ENCODE results near the gene MLLT3.

MLLT3 gene

GRCh38 chr9:20623021-20623747 lies 885 bp upstream of the MLLT3 start:
- no peak for DNase-seq (ENCODE audit: low read depth, low spot score)
- CTCF ChIA-PET = interaction anchor here (1.1 to 9.4 kb wide), 18 partner anchors 8 to 698 kb away, joined by 3 to 184 read pairs (median 6); partner anchors contain the start of gene FOCAD
- POLR2A ChIA-PET = interaction anchor here (0.8 to 1.6 kb wide), 3 partner anchors 61 to 268 kb away, joined by 3 to 11 read pairs (median 9); partner anchors contain the start of gene FOCAD

GRCh38 chr9:20621471-20622329 lies 599 bp downstream of the MLLT3 start:
- ChIA-PET CTCF (interaction anchor here (1.0 to 9.4 kb wide), 12 partner anchors 10 to 696 kb away, joined by 3 to 184 read pairs (median 6); partner anchors contain the start of gene FOCAD), POLR2A (interaction anchor here (1.5 to 1.6 kb wide), 2 partner anchors 63 to 266 kb away, joined by 9 to 11 read pairs; partner anchors contain the start of gene FOCAD)
- TF ChIP-seq CTCF (IDR thresholded peaks at IDR 0.05; ENCODE audit: insufficient read depth, low read length, missing control alignments) = no peak
- no peak for DNase-seq (ENCODE audit: low read depth, low spot score)
- H3K4me3 ChIP-seq (ENCODE audit: low read depth, low read length) = peak overlapping the region; percentile 81

More at GRCh38 chr9:20623021-20623747, 885 bp upstream of the MLLT3 start:
- H3K4me3 ChIP-seq (ENCODE audit: low read depth, low read length) = peak overlapping the region; percentile 81
- no peak for TF ChIP-seq CTCF (IDR thresholded peaks at IDR 0.05; ENCODE audit: insufficient read depth, low read length, missing control alignments)

- POLR2A ChIA-PET = no interaction called here
- TF ChIP-seq CTCF (IDR thresholded peaks at IDR 0.05; ENCODE audit: insufficient read depth, low read length, missing control alignments) = no peak
- DNase-seq (ENCODE audit: low read depth, low spot score) = no peak
- CTCF ChIA-PET = interaction anchor here (1.4 to 9.4 kb wide), 5 partner anchors 63 to 321 kb away, joined by 4 to 184 read pairs (median 8); partner anchors contain the start of gene FOCAD
- peak overlapping the region; percentile 81 for H3K4me3 ChIP-seq (ENCODE audit: low read depth, low read length)
These were observed 1.4 kb downstream of the MLLT3 start for GRCh38 chr9:20620650-20621470.

- no peak for DNase-seq (ENCODE audit: low read depth, low spot score)
- peak overlapping the region; percentile 81 for H3K4me3 ChIP-seq (ENCODE audit: low read depth, low read length)
- CTCF ChIA-PET = interaction anchor here (1.2 to 1.4 kb wide), 2 partner anchors 10 to 12 kb away, joined by 3 to 4 read pairs; no protein-coding TSS in a partner anchor
- POLR2A ChIA-PET = no interaction called here
- no peak for TF ChIP-seq CTCF (IDR thresholded peaks at IDR 0.05; ENCODE audit: insufficient read depth, low read length, missing control alignments)
These were observed 2.7 kb downstream of the MLLT3 start for GRCh38 chr9:20619487-20620200.

GRCh38 chr9:20618361-20618802 lies 3.9 kb downstream of the MLLT3 start:
- H3K4me3 ChIP-seq (ENCODE audit: low read depth, low read length) = no peak overlapping the region
- TF ChIP-seq CTCF (IDR thresholded peaks at IDR 0.05; ENCODE audit: insufficient read depth, low read length, missing control alignments) = no peak
- no peak for DNase-seq (ENCODE audit: low read depth, low spot score)
- CTCF ChIA-PET = interaction anchor here (0.8 to 1.4 kb wide), 3 partner anchors 9 to 278 kb away, joined by 3 to 4 read pairs (median 3); no protein-coding TSS in a partner anchor
- POLR2A ChIA-PET = no interaction called here

All from AG04449 (cell line).